Endothelial cell (in vitro differentiated cells): ENCODE measurements around the gene SOX21. TPM values are rescaled to one million over a fixed set of nuclear protein-coding genes. Genes with fewer than 3 reads are reported as not detected.

ENCODE experiments used
- DNase-seq: peaks from one replicate; pipeline ENCODE4 v3.0.0; 2021; ENCODE audit warnings: low spot score
- H3K27ac Mint-ChIP-seq: one replicate; pipeline ENCODE4 v1.8.0; 2021; ENCODE audit warnings: mixed read lengths, inconsistent platforms; ENCODE audit not compliant: unreplicated experiment
- H3K27me3 Mint-ChIP-seq: one replicate; pipeline ENCODE4 v1.8.0; 2021; ENCODE audit warnings: mild to moderate bottlenecking, moderate library complexity, mixed read lengths, inconsistent platforms; ENCODE audit not compliant: unreplicated experiment
- H3K36me3 Mint-ChIP-seq: one replicate; pipeline ENCODE4 v1.8.0; 2021; ENCODE audit warnings: mild to moderate bottlenecking, low read depth, mixed read lengths, inconsistent platforms; ENCODE audit not compliant: unreplicated experiment
- H3K4me1 Mint-ChIP-seq: one replicate; pipeline ENCODE4 v1.8.0; 2021; ENCODE audit warnings: mild to moderate bottlenecking, mixed read lengths, inconsistent platforms; ENCODE audit not compliant: unreplicated experiment
- H3K4me3 Mint-ChIP-seq: one replicate; pipeline ENCODE4 v1.8.0; 2021; ENCODE audit warnings: mild to moderate bottlenecking, mixed read lengths, inconsistent platforms; ENCODE audit not compliant: unreplicated experiment
- H3K9me3 Mint-ChIP-seq: one replicate; pipeline ENCODE4 v1.8.0; 2021; ENCODE audit warnings: mixed read lengths, inconsistent platforms; ENCODE audit not compliant: unreplicated experiment
- total RNA-seq: library from RNA; stranded (reverse); fragmentation: NEBNext Ultra II Directional; extraction: Animal tissue kit (Norgen Biotek cat#: 25700); gene quantifications from one replicate; pipeline ENCODE4 v1.2.1, GENCODE V29; 2021; ENCODE audit not compliant: unreplicated experiment
- TF ChIP-seq, protein P1 (sequence below): fragments of 200-600 bp; sonication (generic); IDR thresholded peaks from one replicate; pipeline ENCODE4 v1.5.0; 2021; ENCODE audit warnings: antibody characterized with exemption; ENCODE audit not compliant: unreplicated experiment

The SOX21 gene
- total RNA-seq, 1 donor from 2014 or later = not detected

- DNase-seq = peak; percentile 64
- Mint-ChIP-seq H3K4me1 (peaks cover 7% of the 10 kb centered on the region), H3K4me3 (peak overlapping the region; percentile 37), H3K27me3 (peaks cover 25% of the 10 kb centered on the region), H3K36me3 (peaks cover 3% of the 10 kb centered on the region), H3K27ac (no peak overlapping the region), H3K9me3 (no peaks in the 10 kb centered on the region)
- TF ChIP-seq, protein P1, sequence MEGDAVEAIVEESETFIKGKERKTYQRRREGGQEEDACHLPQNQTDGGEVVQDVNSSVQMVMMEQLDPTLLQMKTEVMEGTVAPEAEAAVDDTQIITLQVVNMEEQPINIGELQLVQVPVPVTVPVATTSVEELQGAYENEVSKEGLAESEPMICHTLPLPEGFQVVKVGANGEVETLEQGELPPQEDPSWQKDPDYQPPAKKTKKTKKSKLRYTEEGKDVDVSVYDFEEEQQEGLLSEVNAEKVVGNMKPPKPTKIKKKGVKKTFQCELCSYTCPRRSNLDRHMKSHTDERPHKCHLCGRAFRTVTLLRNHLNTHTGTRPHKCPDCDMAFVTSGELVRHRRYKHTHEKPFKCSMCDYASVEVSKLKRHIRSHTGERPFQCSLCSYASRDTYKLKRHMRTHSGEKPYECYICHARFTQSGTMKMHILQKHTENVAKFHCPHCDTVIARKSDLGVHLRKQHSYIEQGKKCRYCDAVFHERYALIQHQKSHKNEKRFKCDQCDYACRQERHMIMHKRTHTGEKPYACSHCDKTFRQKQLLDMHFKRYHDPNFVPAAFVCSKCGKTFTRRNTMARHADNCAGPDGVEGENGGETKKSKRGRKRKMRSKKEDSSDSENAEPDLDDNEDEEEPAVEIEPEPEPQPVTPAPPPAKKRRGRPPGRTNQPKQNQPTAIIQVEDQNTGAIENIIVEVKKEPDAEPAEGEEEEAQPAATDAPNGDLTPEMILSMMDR = no peak
These were observed 641 bp upstream of the SOX21 start for GRCh38 chr13:94712812-94713560.

- Mint-ChIP-seq H3K4me3 (no peak overlapping the region), H3K27ac (no peak overlapping the region), H3K9me3 (no peaks in the 10 kb centered on the region), H3K36me3 (peaks cover 3% of the 10 kb centered on the region), H3K4me1 (peaks cover 14% of the 10 kb centered on the region), H3K27me3 (peaks cover 34% of the 10 kb centered on the region)
- DNase-seq = no peak
- TF ChIP-seq, protein P1 = no peak
These were observed 621 bp downstream of the SOX21 start for GRCh38 chr13:94711561-94712286.

GRCh38 chr13:94710881-94711560, 1.3 kb downstream of the SOX21 start:
- peaks cover 37% of the 10 kb centered on the region for H3K27me3 Mint-ChIP-seq
- TF ChIP-seq, protein P1 = peak; percentile 36
- H3K4me1 Mint-ChIP-seq = peaks cover 21% of the 10 kb centered on the region
- peaks cover 3% of the 10 kb centered on the region for H3K36me3 Mint-ChIP-seq
- no peaks in the 10 kb centered on the region for H3K9me3 Mint-ChIP-seq
- peak; percentile 55 for DNase-seq
- H3K4me3 Mint-ChIP-seq = peak overlapping the region; percentile 70
- H3K27ac Mint-ChIP-seq = no peak overlapping the region

GRCh38 chr13:94710065-94710781, 2.1 kb downstream of the SOX21 start:
- H3K4me1 Mint-ChIP-seq = peaks cover 26% of the 10 kb centered on the region
- H3K36me3 Mint-ChIP-seq = peaks cover 3% of the 10 kb centered on the region
- H3K9me3 Mint-ChIP-seq = no peaks in the 10 kb centered on the region
- H3K4me3 Mint-ChIP-seq = peak overlapping the region; percentile 70
- H3K27me3 Mint-ChIP-seq = peaks cover 42% of the 10 kb centered on the region
- no peak overlapping the region for H3K27ac Mint-ChIP-seq
- TF ChIP-seq, protein P1 = no peak
- DNase-seq = no peak
